Adrenal gland (tissue), 5 donors: ENCODE results near the gene CCDC152.

Experiments used
- CTCF ChIP-seq, 6 experiments: fragments of 450-650 bp in 4 of 6; fragments of 200-600 bp in 2 of 6; sonication (generic) in 1 of 6; IDR thresholded peaks; 1 replicate in 5 of 6; 2 replicates in 1 of 6; pipeline versions ENCODE4 v1.5.1 to v1.8.0; 2016 to 2021; ENCODE audit warnings: antibody characterized with exemption in 6 of 6, mild to moderate bottlenecking in 2 of 6, moderate library complexity in 1 of 6
- POLR2A ChIP-seq, 2 donors: fragments of 450-650 bp; IDR thresholded peaks; one replicate each; pipeline ENCODE4 v1.6.1; 2017; ENCODE audit warnings: antibody characterized with exemption in 2 of 2, mild to moderate bottlenecking in 2 of 2, moderate library complexity in 1 of 2
- donor health status: DM: no; HTN: no; CAD: no.

GRCh38 chr5:42826757-42827515, 70.3 kb downstream of the CCDC152 start:
- no peak for TF ChIP-seq CTCF (IDR thresholded peaks at IDR 0.05)
- TF ChIP-seq POLR2A (IDR thresholded peaks at IDR 0.05), result no peak
